Liver (tissue), 9 donors: Measurements from ENCODE around the gene TRIM73. TPM values are rescaled to one million over a fixed set of nuclear protein-coding genes. Genes with fewer than 3 reads are reported as not detected.
A peak's percentile ranks its signal among the peaks of the same experiment; 100 is the strongest.
"Not testable (repeated sequence)": the region's sequence is repeated elsewhere in the genome, so short reads cannot be mapped to it uniquely, and the experiment has no call there.

Experiments used
- DNase-seq: peaks from one replicate; pipeline ENCODE4 v3.0.0-alpha.2; 2017; ENCODE audit warnings: low spot score
- H3K27ac ChIP-seq, 2 donors: one replicate each; pipeline ENCODE4 v1.7.0; 2013; ENCODE audit warnings: inconsistent platforms in 2 of 2, low read length in 2 of 2, control low read depth in 1 of 2, low read depth in 1 of 2, mild to moderate bottlenecking in 1 of 2
- H3K27me3 ChIP-seq, 4 donors: one replicate each; pipeline versions ENCODE4 v1.6.1 to v1.7.0; 2013; ENCODE audit warnings: low read length in 3 of 4, inconsistent platforms in 1 of 4, mild to moderate bottlenecking in 1 of 4, moderate library complexity in 1 of 4; ENCODE audit not compliant: control insufficient read depth in 4 of 4, insufficient read depth in 4 of 4
- H3K36me3 ChIP-seq, 4 donors: one replicate each; pipeline versions ENCODE4 v1.6.1 to v1.7.0; 2013; ENCODE audit warnings: low read length in 3 of 4, mild to moderate bottlenecking in 3 of 4, low read depth in 1 of 4, moderate library complexity in 1 of 4; ENCODE audit not compliant: control insufficient read depth in 4 of 4, insufficient read depth in 3 of 4
- H3K4me1 ChIP-seq, 4 donors: one replicate each; pipeline versions ENCODE4 v1.6.1 to v1.7.0; 2013; ENCODE audit warnings: low read length in 3 of 4, mild to moderate bottlenecking in 3 of 4, moderate library complexity in 1 of 4; ENCODE audit not compliant: control insufficient read depth in 4 of 4, insufficient read depth in 4 of 4
- H3K4me3 ChIP-seq, 3 donors: one replicate each; pipeline versions ENCODE4 v1.6.1 to v1.7.0; 2013; ENCODE audit warnings: low read length in 3 of 3, control low read depth in 1 of 3, low read depth in 1 of 3, mild to moderate bottlenecking in 1 of 3
- H3K9ac ChIP-seq, 2 donors: one replicate each; pipeline ENCODE4 v1.7.0; 2013; ENCODE audit warnings: low read length in 2 of 2, mild to moderate bottlenecking in 2 of 2, moderate library complexity in 2 of 2, control low read depth in 1 of 2, low read depth in 1 of 2
- H3K9me3 ChIP-seq, 4 donors: one replicate each; pipeline versions ENCODE4 v1.6.1 to v1.7.0; 2013; ENCODE audit warnings: low read length in 3 of 4; ENCODE audit not compliant: control insufficient read depth in 4 of 4
- HNF4A ChIP-seq, 2 donors: conservative IDR thresholded peaks; 2 replicates each; pipeline ENCODE4 v1.6.1; 2016; ENCODE audit warnings: antibody characterized with exemption in 2 of 2, mild to moderate bottlenecking in 2 of 2
- RXRA ChIP-seq, 2 donors: IDR thresholded peaks; 2 replicates each; pipeline ENCODE4 v1.6.1; 2017 to 2018; ENCODE audit warnings: antibody characterized with exemption in 2 of 2, mild to moderate bottlenecking in 1 of 2
- WGBS: extraction: QIAGEN DNeasy Blood & Tissue Kit; methylation state at CpG from one replicate; pipeline ENCODE4 v1.1.7; 2013; 5-methylcytosine and 5-hydroxymethylcytosine counted together
- polyA plus RNA-seq, 2 donors: library from polyadenylated mRNA; stranded (reverse) in 1 of 2; unstranded in 1 of 2; fragments of 200-250 nt in 1 of 2; fragments of >200 nt in 1 of 2; fragmentation: Nextera tagmentation in 1 of 2; extraction: Ambion mirVana in 1 of 2; gene quantifications; one replicate each; pipeline versions ENCODE4 v1.2.1 to v1.2.3, GENCODE V29; 2013 to 2015
- total RNA-seq, 2 donors: library from RNA; depleted of rRNA; stranded (reverse); fragments of >200 nt; gene quantifications; one replicate each; pipeline ENCODE4 v1.2.3, GENCODE V29; 2014
- donor health status: healthy.
- donor health status: healthy.
- donor health status: healthy.
- donor health status: healthy.
- donor health status: healthy.

TRIM73 gene
- total and polyA plus RNA-seq, 4 donors, result 0.64 to 1.7 (median 0.81) TPM

- not testable (repeated sequence) for H3K9ac ChIP-seq, H3K27me3 ChIP-seq, DNase-seq, H3K36me3 ChIP-seq, H3K27ac ChIP-seq, H3K9me3 ChIP-seq, H3K4me1 ChIP-seq, H3K4me3 ChIP-seq
- no CpG with 5 or more reads among the region's 13 CpGs for WGBS
Observed at GRCh38 chr7:75410823-75411173, 15.4 kb downstream of the TRIM73 start.

- not testable (repeated sequence) for H3K27ac ChIP-seq, H3K4me3 ChIP-seq, H3K9me3 ChIP-seq, H3K36me3 ChIP-seq, H3K27me3 ChIP-seq, DNase-seq, H3K9ac ChIP-seq, H3K4me1 ChIP-seq
- 91% methylated on average over 5 of the region's 6 CpGs for WGBS
Observed at GRCh38 chr7:75414204-75414603, 18.8 kb downstream of the TRIM73 start.

GRCh38 chr7:75414708-75415427 is 19.4 kb downstream of the TRIM73 start:
- H3K36me3 ChIP-seq, DNase-seq, H3K4me3 ChIP-seq, H3K9ac ChIP-seq, H3K27ac ChIP-seq, H3K9me3 ChIP-seq, H3K4me1 ChIP-seq, H3K27me3 ChIP-seq: not testable (repeated sequence)
- 75% methylated on average over 12 of the region's 13 CpGs for WGBS

DNA sequence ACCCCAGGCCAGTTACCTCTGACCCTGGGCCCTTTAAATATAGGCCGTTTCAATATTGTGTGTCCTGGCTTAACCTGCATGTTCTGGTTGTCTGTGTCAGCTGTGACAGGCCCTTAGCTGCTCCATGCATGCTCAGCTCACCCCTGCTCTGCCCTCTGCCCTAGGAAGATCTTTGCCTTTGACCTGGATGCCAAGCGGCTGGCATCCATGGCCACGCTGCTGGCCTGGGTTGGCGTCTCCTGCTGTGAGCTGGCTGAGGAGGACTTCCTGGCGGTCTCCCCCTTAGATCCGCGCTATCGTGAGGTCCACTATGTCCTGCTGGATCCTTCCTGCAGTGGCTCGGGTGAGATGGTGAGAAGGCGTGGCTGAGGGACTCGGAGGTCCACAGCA is 20.0 kb downstream of the TRIM73 start:
- H3K4me1 ChIP-seq, H3K4me3 ChIP-seq, H3K27ac ChIP-seq, H3K9me3 ChIP-seq, H3K27me3 ChIP-seq, H3K36me3 ChIP-seq, DNase-seq, H3K9ac ChIP-seq: not testable (repeated sequence)
- 38% methylated on average over 11 of the region's 11 CpGs for WGBS
- peak; percentile 16 to 68 for TF ChIP-seq RXRA (IDR thresholded peaks at IDR 0.05)
- peak in 1 of 2 donors; percentile 46 for TF ChIP-seq HNF4A (conservative IDR thresholded peaks at IDR 0.05)

- not testable (repeated sequence) for H3K4me1 ChIP-seq, H3K9me3 ChIP-seq, H3K9ac ChIP-seq, H3K27me3 ChIP-seq, H3K36me3 ChIP-seq, DNase-seq, H3K4me3 ChIP-seq, H3K27ac ChIP-seq
- 59% methylated on average over 18 of the region's 27 CpGs for WGBS
Observed at GRCh38 chr7:75415829-75416373, 20.5 kb downstream of the TRIM73 start.

DNA sequence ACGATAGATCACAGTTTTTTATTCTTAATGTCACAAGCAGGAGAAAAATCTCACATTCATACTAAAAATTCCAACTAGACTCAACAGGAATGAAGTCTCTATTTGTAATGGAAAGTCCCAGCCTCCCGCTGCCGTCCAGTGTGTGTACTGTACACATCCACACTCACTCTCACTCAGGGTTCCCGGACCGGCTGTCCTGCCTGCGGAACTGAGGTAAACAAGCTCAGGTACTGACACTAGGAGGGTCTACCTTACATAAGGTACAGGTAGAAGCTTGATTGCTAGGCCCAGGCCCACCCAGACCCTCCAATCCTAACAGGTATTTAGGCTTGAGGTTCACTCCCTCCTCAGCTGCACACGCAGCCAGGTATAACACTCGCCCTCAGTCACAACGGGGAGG is 21.4 kb downstream of the TRIM73 start:
- not testable (repeated sequence) for H3K36me3 ChIP-seq, H3K9ac ChIP-seq, H3K4me3 ChIP-seq, DNase-seq, H3K4me1 ChIP-seq, H3K9me3 ChIP-seq, H3K27ac ChIP-seq, H3K27me3 ChIP-seq
- 85% methylated on average over 8 of the region's 9 CpGs for WGBS

GRCh38 chr7:75418292-75418858 is 22.9 kb downstream of the TRIM73 start:
- WGBS, result 63% methylated on average over 16 of the region's 20 CpGs

GRCh38 chr7:75419210-75419609 is 23.8 kb downstream of the TRIM73 start:
- not testable (repeated sequence) for H3K27ac ChIP-seq, H3K4me1 ChIP-seq, H3K9me3 ChIP-seq, DNase-seq, H3K27me3 ChIP-seq, H3K4me3 ChIP-seq, H3K9ac ChIP-seq
- 93% methylated on average over 12 of the region's 13 CpGs for WGBS
- H3K36me3 ChIP-seq, result peaks cover 2 to 12% (median 7%) of the 10 kb centered on the region in 4 donors

More at GRCh38 chr7:75418292-75418858, 22.9 kb downstream of the TRIM73 start:
- not testable (repeated sequence) for H3K27me3 ChIP-seq, H3K4me3 ChIP-seq, H3K27ac ChIP-seq, H3K9ac ChIP-seq, H3K36me3 ChIP-seq, H3K9me3 ChIP-seq, H3K4me1 ChIP-seq, DNase-seq
